GM12878 (cell line): Measurements from ENCODE around the gene CD68. TPM values are rescaled to one million over a fixed set of nuclear protein-coding genes. Genes with fewer than 3 reads are reported as not detected.

ENCODE experiments used
- BACH1 ChIP-seq: fragments of 450-650 bp; IDR thresholded peaks from 2 replicates; pipeline ENCODE4 v1.6.1; 2017; ENCODE audit warnings: mild to moderate bottlenecking, borderline replicate concordance
- CBX3 ChIP-seq: fragments of 200-600 bp; sonication (generic); IDR thresholded peaks from 2 replicates; pipeline ENCODE4 v1.6.1; 2016; ENCODE audit warnings: low read depth, borderline replicate concordance
- CHD2 ChIP-seq: IDR thresholded peaks from 2 replicates; pipeline ENCODE4 v1.6.1; 2011; ENCODE audit warnings: low read depth, low read length, improper control_type of control experiment, borderline replicate concordance
- EED ChIP-seq: sonication (generic); IDR thresholded peaks from 2 replicates; pipeline ENCODE4 v1.6.1; 2016; ENCODE audit warnings: antibody characterized with exemption, low read depth
- EP300 ChIP-seq, 2 experiments: fragments of 150-350 bp in 1 of 2; IDR thresholded peaks; 2 replicates each; pipeline ENCODE4 v1.6.1; 2011 to 2012; ENCODE audit warnings: low read depth in 2 of 2, low read length in 2 of 2, borderline replicate concordance in 1 of 2, improper control_type of control experiment in 1 of 2, inconsistent platforms in 1 of 2; ENCODE audit not compliant: control insufficient read depth in 1 of 2
- FOS ChIP-seq: IDR thresholded peaks from 3 replicates; pipeline ENCODE4 v1.6.1; 2011; ENCODE audit warnings: borderline replicate concordance; ENCODE audit not compliant: insufficient read length; ENCODE audit errors: extremely low read depth
- GABPA ChIP-seq: IDR thresholded peaks from 2 replicates; pipeline ENCODE4 v1.6.1; 2014; ENCODE audit warnings: antibody characterized with exemption, low read depth, mild to moderate bottlenecking, inconsistent platforms
- HCFC1 ChIP-seq: fragments of 150-350 bp; IDR thresholded peaks from 2 replicates; pipeline ENCODE4 v1.6.1; 2014; ENCODE audit warnings: low read length
- KDM1A ChIP-seq: fragments of 200-600 bp; sonication (generic); IDR thresholded peaks from 2 replicates; pipeline ENCODE4 v1.6.1; 2016; ENCODE audit warnings: borderline replicate concordance
- KLF5 ChIP-seq: fragments of 450-650 bp; IDR thresholded peaks from 2 replicates; pipeline ENCODE4 v1.6.1; 2014; ENCODE audit warnings: mild to moderate bottlenecking; ENCODE audit not compliant: partially characterized antibody
- MTA2 ChIP-seq: fragments of 450-650 bp; IDR thresholded peaks from 2 replicates; pipeline ENCODE4 v1.6.1; 2016; ENCODE audit warnings: low read depth, mild to moderate bottlenecking, moderate library complexity
- NFXL1 ChIP-seq: fragments of 450-650 bp; IDR thresholded peaks from 2 replicates; pipeline ENCODE4 v1.6.1; 2017; ENCODE audit warnings: antibody characterized with exemption, mild to moderate bottlenecking, borderline replicate concordance
- SREBF2 ChIP-seq: IDR thresholded peaks from 2 replicates; pipeline ENCODE4 v1.6.1; 2012; ENCODE audit warnings: mild to moderate bottlenecking, low read length
- SRF ChIP-seq, 2 experiments: IDR thresholded peaks; 2 replicates each; pipeline ENCODE4 v1.6.1; 2011; ENCODE audit warnings: low read depth in 2 of 2, low read length in 2 of 2, mild to moderate bottlenecking in 1 of 2, moderate library complexity in 1 of 2
- TCF12 ChIP-seq: IDR thresholded peaks from 2 replicates; pipeline ENCODE4 v1.6.1; 2011; ENCODE audit warnings: low read depth, mild to moderate bottlenecking, low read length
- ZNF274 ChIP-seq: IDR thresholded peaks from one replicate; pipeline ENCODE4 v1.8.0; 2011; ENCODE audit not compliant: insufficient read length, insufficient read depth
- ZSCAN29 ChIP-seq: fragments of 450-650 bp; IDR thresholded peaks from 2 replicates; pipeline ENCODE4 v1.6.1; 2017; ENCODE audit warnings: mild to moderate bottlenecking, moderate library complexity
- polyA plus RNA-seq, 11 experiments: library from polyadenylated mRNA; depleted of rRNA in 4 of 11; unstranded in 6 of 11; stranded (reverse) in 5 of 11; fragments of >200 nt; fragmentation: Nextera tagmentation in 4 of 11; fragmentation: Illumina TruSeq in 1 of 11; extraction: Ambion mirVana in 4 of 11; extraction: Trizol in 1 of 11; gene quantifications; 1 replicate in 1 of 11; 2 replicates in 10 of 11; pipeline versions ENCODE4 v1.2.1 to v1.2.3, GENCODE V29; 2011 to 2016; ENCODE audit warnings: inconsistent platforms in 2 of 11, missing spikeins in 2 of 11, low read depth in 1 of 11
- total RNA-seq, 4 experiments: library from RNA; depleted of rRNA in 3 of 4; stranded (reverse); fragments of >200 nt in 3 of 4; fragmentation: Illumina TruSeq in 1 of 4; extraction: Trizol in 1 of 4; gene quantifications; 2 replicates each; pipeline versions ENCODE4 v1.2.1 to v1.2.3, GENCODE V29; 2013 to 2021
- TF ChIP-seq, protein P1 (sequence below): IDR thresholded peaks from 2 replicates; pipeline ENCODE4 v1.6.1; 2011; ENCODE audit warnings: low read depth, mild to moderate bottlenecking, low read length, moderate library complexity, borderline replicate concordance; ENCODE audit errors: extremely low read depth
- TF ChIP-seq, protein P2 (sequence below): fragments of 450-650 bp; IDR thresholded peaks from 2 replicates; pipeline ENCODE4 v1.6.1; 2014; ENCODE audit warnings: mild to moderate bottlenecking
- TF ChIP-seq, protein P3 (sequence below): fragments of 450-650 bp; IDR thresholded peaks from 2 replicates; pipeline ENCODE4 v1.6.1; 2017; ENCODE audit warnings: antibody characterized with exemption, mild to moderate bottlenecking, moderate library complexity
- TF ChIP-seq, protein P4 (sequence below): IDR thresholded peaks from 2 replicates; pipeline ENCODE4 v1.6.1; 2012; ENCODE audit warnings: low read depth, low read length, improper control_type of control experiment
- TF ChIP-seq, protein P5 (sequence below): fragments of 450-650 bp; IDR thresholded peaks from 2 replicates; pipeline ENCODE4 v1.6.1; 2017; ENCODE audit warnings: mild to moderate bottlenecking, low read depth, inconsistent platforms; ENCODE audit not compliant: poor library complexity, severe bottlenecking

The CD68 gene
- total and polyA plus RNA-seq, 10 of the 15 experiments (the other 5 are each of a cell fraction or from before 2014, with no cell fraction given), result 2.6 to 6.9 (median 3.8) TPM

DNA sequence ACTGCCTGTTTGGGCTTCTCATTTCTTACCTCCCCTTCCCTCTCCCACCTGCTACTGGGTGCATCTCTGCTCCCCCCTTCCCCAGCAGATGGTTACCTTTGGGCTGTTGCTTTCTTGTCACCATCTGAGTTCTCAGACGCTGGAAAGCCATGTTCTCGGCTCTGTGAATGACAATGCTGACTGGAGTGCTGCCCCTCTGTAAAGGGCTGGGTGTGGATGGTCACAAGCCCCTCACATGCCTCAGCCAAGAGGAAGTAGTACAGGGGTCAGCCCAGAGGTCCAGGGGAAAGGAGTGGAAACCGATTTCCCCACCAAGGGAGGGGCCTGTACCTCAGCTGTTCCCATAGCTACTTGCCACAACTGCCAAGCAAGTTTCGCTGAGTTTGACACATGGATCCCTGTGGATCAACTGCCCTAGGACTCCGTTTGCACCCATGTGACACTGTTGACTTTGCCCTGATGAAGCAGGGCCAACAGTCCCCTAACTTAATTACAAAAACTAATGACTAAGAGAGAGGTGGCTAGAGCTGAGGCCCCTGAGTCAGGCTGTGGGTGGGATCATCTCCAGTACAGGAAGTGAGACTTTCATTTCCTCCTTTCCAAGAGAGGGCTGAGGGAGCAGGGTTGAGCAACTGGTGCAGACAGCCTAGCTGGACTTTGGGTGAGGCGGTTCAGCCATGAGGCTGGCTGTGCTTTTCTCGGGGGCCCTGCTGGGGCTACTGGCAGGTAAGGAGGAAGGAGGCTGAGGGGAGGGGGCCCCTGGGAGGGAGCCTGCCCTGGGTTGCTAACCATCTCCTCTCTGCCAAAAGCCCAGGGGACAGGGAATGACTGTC lies at the start of gene CD68 (continued):
- TF ChIP-seq CHD2 (no peak; the same call in 1 of the 2 replicates), GABPA (no peak; the same call in 1 of the 2 replicates), EED (peak; percentile 78), MTA2 (peak; percentile 78), KLF5 (no peak), CBX3 (no peak), BACH1 (no peak; the same call in none of the 2 replicates), FOS (no peak), ZNF274 (no peak), EP300 (IDR thresholded peaks at IDR 0.05; ENCODE audit: borderline replicate concordance in 1 of 2, control insufficient read depth in 1 of 2, low read depth in 2 of 2, low read length in 2 of 2) (peak; percentile 26 to 48; a peak in 1 of 4 replicates), ZSCAN29 (no peak), NFXL1 (no peak), KDM1A (no peak), TCF12 (0 out of 2 replicates have a peak, but pooled peaks have one; percentile 33), SRF (IDR thresholded peaks at IDR 0.05; ENCODE audit: low read depth in 2 of 2, low read length in 2 of 2) (no peak; a peak in 1 of 4 replicates), SREBF2 (no peak), HCFC1 (no peak; the same call in 1 of the 2 replicates)
- TF ChIP-seq, protein P1, sequence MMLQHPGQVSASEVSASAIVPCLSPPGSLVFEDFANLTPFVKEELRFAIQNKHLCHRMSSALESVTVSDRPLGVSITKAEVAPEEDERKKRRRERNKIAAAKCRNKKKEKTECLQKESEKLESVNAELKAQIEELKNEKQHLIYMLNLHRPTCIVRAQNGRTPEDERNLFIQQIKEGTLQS, result no peak
- TF ChIP-seq, protein P2, sequence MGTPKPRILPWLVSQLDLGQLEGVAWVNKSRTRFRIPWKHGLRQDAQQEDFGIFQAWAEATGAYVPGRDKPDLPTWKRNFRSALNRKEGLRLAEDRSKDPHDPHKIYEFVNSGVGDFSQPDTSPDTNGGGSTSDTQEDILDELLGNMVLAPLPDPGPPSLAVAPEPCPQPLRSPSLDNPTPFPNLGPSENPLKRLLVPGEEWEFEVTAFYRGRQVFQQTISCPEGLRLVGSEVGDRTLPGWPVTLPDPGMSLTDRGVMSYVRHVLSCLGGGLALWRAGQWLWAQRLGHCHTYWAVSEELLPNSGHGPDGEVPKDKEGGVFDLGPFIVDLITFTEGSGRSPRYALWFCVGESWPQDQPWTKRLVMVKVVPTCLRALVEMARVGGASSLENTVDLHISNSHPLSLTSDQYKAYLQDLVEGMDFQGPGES, result no peak
- TF ChIP-seq, protein P3, sequence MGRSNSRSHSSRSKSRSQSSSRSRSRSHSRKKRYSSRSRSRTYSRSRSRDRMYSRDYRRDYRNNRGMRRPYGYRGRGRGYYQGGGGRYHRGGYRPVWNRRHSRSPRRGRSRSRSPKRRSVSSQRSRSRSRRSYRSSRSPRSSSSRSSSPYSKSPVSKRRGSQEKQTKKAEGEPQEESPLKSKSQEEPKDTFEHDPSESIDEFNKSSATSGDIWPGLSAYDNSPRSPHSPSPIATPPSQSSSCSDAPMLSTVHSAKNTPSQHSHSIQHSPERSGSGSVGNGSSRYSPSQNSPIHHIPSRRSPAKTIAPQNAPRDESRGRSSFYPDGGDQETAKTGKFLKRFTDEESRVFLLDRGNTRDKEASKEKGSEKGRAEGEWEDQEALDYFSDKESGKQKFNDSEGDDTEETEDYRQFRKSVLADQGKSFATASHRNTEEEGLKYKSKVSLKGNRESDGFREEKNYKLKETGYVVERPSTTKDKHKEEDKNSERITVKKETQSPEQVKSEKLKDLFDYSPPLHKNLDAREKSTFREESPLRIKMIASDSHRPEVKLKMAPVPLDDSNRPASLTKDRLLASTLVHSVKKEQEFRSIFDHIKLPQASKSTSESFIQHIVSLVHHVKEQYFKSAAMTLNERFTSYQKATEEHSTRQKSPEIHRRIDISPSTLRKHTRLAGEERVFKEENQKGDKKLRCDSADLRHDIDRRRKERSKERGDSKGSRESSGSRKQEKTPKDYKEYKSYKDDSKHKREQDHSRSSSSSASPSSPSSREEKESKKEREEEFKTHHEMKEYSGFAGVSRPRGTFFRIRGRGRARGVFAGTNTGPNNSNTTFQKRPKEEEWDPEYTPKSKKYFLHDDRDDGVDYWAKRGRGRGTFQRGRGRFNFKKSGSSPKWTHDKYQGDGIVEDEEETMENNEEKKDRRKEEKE, result no peak
- TF ChIP-seq, protein P4, sequence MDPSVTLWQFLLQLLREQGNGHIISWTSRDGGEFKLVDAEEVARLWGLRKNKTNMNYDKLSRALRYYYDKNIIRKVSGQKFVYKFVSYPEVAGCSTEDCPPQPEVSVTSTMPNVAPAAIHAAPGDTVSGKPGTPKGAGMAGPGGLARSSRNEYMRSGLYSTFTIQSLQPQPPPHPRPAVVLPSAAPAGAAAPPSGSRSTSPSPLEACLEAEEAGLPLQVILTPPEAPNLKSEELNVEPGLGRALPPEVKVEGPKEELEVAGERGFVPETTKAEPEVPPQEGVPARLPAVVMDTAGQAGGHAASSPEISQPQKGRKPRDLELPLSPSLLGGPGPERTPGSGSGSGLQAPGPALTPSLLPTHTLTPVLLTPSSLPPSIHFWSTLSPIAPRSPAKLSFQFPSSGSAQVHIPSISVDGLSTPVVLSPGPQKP, result no peak
- TF ChIP-seq, protein P5, sequence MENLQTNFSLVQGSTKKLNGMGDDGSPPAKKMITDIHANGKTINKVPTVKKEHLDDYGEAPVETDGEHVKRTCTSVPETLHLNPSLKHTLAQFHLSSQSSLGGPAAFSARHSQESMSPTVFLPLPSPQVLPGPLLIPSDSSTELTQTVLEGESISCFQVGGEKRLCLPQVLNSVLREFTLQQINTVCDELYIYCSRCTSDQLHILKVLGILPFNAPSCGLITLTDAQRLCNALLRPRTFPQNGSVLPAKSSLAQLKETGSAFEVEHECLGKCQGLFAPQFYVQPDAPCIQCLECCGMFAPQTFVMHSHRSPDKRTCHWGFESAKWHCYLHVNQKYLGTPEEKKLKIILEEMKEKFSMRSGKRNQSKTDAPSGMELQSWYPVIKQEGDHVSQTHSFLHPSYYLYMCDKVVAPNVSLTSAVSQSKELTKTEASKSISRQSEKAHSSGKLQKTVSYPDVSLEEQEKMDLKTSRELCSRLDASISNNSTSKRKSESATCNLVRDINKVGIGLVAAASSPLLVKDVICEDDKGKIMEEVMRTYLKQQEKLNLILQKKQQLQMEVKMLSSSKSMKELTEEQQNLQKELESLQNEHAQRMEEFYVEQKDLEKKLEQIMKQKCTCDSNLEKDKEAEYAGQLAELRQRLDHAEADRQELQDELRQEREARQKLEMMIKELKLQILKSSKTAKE, result no peak
